ENCODE measurements around the gene ZNF500.
"Not testable (repeated sequence)": the region's sequence is repeated elsewhere in the genome, so short reads cannot be mapped to it uniquely, and the experiment has no call there.

The ZNF500 gene

GRCh38 chr16:4796982-4797804, 30.2 kb upstream of the ZNF500 start:
- DNase-seq (ENCODE audit: low spot score), result no peak

GRCh38 chr16:4795828-4796572, 29.0 kb upstream of the ZNF500 start:
- DNase-seq (ENCODE audit: low spot score), result no peak

- DNase-seq (ENCODE audit: low spot score), result no peak
These were observed 28.3 kb upstream of the ZNF500 start, which contains the start of gene SMIM22 for GRCh38 chr16:4795181-4795827. SMIM22 (plus strand) TSS chr16:4795369; CDS start chr16:4795735, 366 bp downstream.

GRCh38 chr16:4792951-4793513, 26.1 kb upstream of the ZNF500 start:
- DNase-seq (ENCODE audit: low spot score), result no peak

GRCh38 chr16:4790871-4791270, 23.9 kb upstream of the ZNF500 start:
- no peak for DNase-seq (ENCODE audit: low spot score)

- DNase-seq (ENCODE audit: low spot score), result no peak
These were observed 23.3 kb upstream of the ZNF500 start for GRCh38 chr16:4790261-4790660.

- no peak for DNase-seq (ENCODE audit: low spot score)
These were observed 21.9 kb upstream of the ZNF500 start for GRCh38 chr16:4788910-4789309.

- DNase-seq (ENCODE audit: low spot score), result no peak
These were observed 21.5 kb upstream of the ZNF500 start for GRCh38 chr16:4788489-4788889.

- DNase-seq (ENCODE audit: low spot score), result no peak
These were observed 20.9 kb upstream of the ZNF500 start, which contains the start of gene SEPTIN12 for GRCh38 chr16:4787627-4788482. SEPTIN12 (minus strand) TSS chr16:4788345; CDS start chr16:4787645, 700 bp downstream.

GRCh38 chr16:4787068-4787467, 20.1 kb upstream of the ZNF500 start:
- DNase-seq (ENCODE audit: low spot score), result no peak

- DNase-seq (ENCODE audit: low spot score), result no peak
These were observed 18.9 kb upstream of the ZNF500 start for GRCh38 chr16:4785758-4786433.

- DNase-seq (ENCODE audit: low spot score), result not testable (repeated sequence)
These were observed 17.6 kb upstream of the ZNF500 start for GRCh38 chr16:4784444-4784987.

- DNase-seq (ENCODE audit: low spot score), result no peak
These were observed 17.0 kb upstream of the ZNF500 start for GRCh38 chr16:4783951-4784336.

- DNase-seq (ENCODE audit: low spot score), result no peak
These were observed 16.4 kb upstream of the ZNF500 start for GRCh38 chr16:4783251-4783950.

GRCh38 chr16:4780235-4780634, 13.3 kb upstream of the ZNF500 start:
- DNase-seq (ENCODE audit: low spot score), result no peak

- no peak for DNase-seq (ENCODE audit: low spot score)
These were observed 11.1 kb upstream of the ZNF500 start for GRCh38 chr16:4778050-4778392.

- no peak for DNase-seq (ENCODE audit: low spot score)
These were observed 10.5 kb upstream of the ZNF500 start for GRCh38 chr16:4777339-4778049.

- DNase-seq (ENCODE audit: low spot score), result no peak
These were observed 9.3 kb upstream of the ZNF500 start for GRCh38 chr16:4776141-4776705.

- DNase-seq (ENCODE audit: low spot score), result no peak
These were observed 8.0 kb upstream of the ZNF500 start for GRCh38 chr16:4775005-4775404.

Measured in CD4-positive, alpha-beta T cell treated with Interleukin-15 for 4 hours (primary cell).